Mesendoderm (in vitro differentiated cells): Measurements from ENCODE around the gene PSMD4.
"Not testable (repeated sequence)": the region's sequence is repeated elsewhere in the genome, so short reads cannot be mapped to it uniquely, and the experiment has no call there.

Experiments used
- DNase-seq: peaks from one replicate; pipeline ENCODE4 v3.0.0; 2013
- H2AK5ac ChIP-seq: 2 replicates; pipeline ENCODE4 v1.6.1; 2013; ENCODE audit warnings: low read length, inconsistent platforms
- H2BK120ac ChIP-seq: 2 replicates; pipeline ENCODE4 v1.6.1; 2013; ENCODE audit warnings: low read depth, mild to moderate bottlenecking, low read length, moderate library complexity, mixed read lengths
- H2BK15ac ChIP-seq: replicated peaks from 2 replicates; pipeline ENCODE4 v1.6.1; 2013; ENCODE audit warnings: low read depth, mild to moderate bottlenecking, moderate library complexity
- H2BK5ac ChIP-seq: 2 replicates; pipeline ENCODE4 v1.6.1; 2013; ENCODE audit warnings: low read length, inconsistent platforms
- H3K18ac ChIP-seq: 2 replicates; pipeline ENCODE4 v1.6.1; 2013; ENCODE audit warnings: mild to moderate bottlenecking, low read length, mixed read lengths
- H3K23ac ChIP-seq: one replicate; pipeline ENCODE4 v1.6.1; 2013; ENCODE audit warnings: low read length
- H3K27ac ChIP-seq: 2 replicates; pipeline ENCODE4 v1.5.1; 2013; ENCODE audit warnings: low read depth, mild to moderate bottlenecking, inconsistent platforms, low read length, moderate library complexity
- H3K27me3 ChIP-seq: 2 replicates; pipeline ENCODE4 v1.6.1; 2013; ENCODE audit warnings: low read length, control low read depth, mild to moderate bottlenecking, inconsistent platforms; ENCODE audit not compliant: insufficient read depth, poor library complexity
- H3K36me3 ChIP-seq: 2 replicates; pipeline ENCODE4 v1.6.1; 2013; ENCODE audit warnings: low read length, inconsistent platforms; ENCODE audit not compliant: control insufficient read depth, insufficient read depth
- H3K4ac ChIP-seq: one replicate; pipeline ENCODE4 v1.6.1; 2013; ENCODE audit warnings: low read depth, mild to moderate bottlenecking, low read length, moderate library complexity
- H3K4me1 ChIP-seq: 2 replicates; pipeline ENCODE4 v1.6.1; 2013; ENCODE audit warnings: low read depth, low read length, inconsistent platforms; ENCODE audit not compliant: control insufficient read depth
- H3K4me2 ChIP-seq: 2 replicates; pipeline ENCODE4 v1.6.1; 2013; ENCODE audit warnings: low read length
- H3K4me3 ChIP-seq: 2 replicates; pipeline ENCODE4 v1.5.1; 2013; ENCODE audit warnings: mild to moderate bottlenecking, low read length
- H3K56ac ChIP-seq: one replicate; pipeline ENCODE4 v1.6.1; 2013; ENCODE audit warnings: low read length
- H3K79me1 ChIP-seq: 2 replicates; pipeline ENCODE4 v1.6.1; 2013; ENCODE audit warnings: low read length, inconsistent platforms
- H3K79me2 ChIP-seq: 2 replicates; pipeline ENCODE4 v1.6.1; 2013; ENCODE audit warnings: mild to moderate bottlenecking, low read length; ENCODE audit not compliant: control insufficient read depth, insufficient read depth
- H3K9ac ChIP-seq: 2 replicates; pipeline ENCODE4 v1.6.1; 2013; ENCODE audit warnings: low read length, inconsistent platforms
- H4K5ac ChIP-seq: one replicate; pipeline ENCODE4 v1.6.1; 2013; ENCODE audit warnings: low read length
- H4K8ac ChIP-seq: one replicate; pipeline ENCODE4 v1.6.1; 2013; ENCODE audit warnings: low read depth, mild to moderate bottlenecking, control low read depth, low read length, moderate library complexity
- WGBS: extraction: QIAGEN DNeasy Blood & Tissue Kit; methylation state at CpG from one replicate; pipeline ENCODE4 v1.1.7; 2013; ENCODE audit warnings: low lambda C conversion rate, missing lambda C conversion rate; ENCODE audit not compliant: insufficient coverage; ENCODE audit errors: extremely low coverage; 5-methylcytosine and 5-hydroxymethylcytosine counted together

PSMD4 gene

GRCh38 chr1:151265446-151266236 lies 11.1 kb downstream of the PSMD4 start:
- H2BK120ac ChIP-seq, result no peak overlapping the region
- no peaks in the 10 kb centered on the region for H3K4me1 ChIP-seq
- no peak overlapping the region for H4K5ac ChIP-seq
- H3K27ac ChIP-seq, result no peak overlapping the region
- no peak for DNase-seq
- H3K9ac ChIP-seq, result no peak overlapping the region
- no peak overlapping the region for H3K23ac ChIP-seq
- no CpG with 5 or more reads among the region's 14 CpGs for WGBS
- no peak overlapping the region for H3K4me3 ChIP-seq
- no peak overlapping the region for H2BK5ac ChIP-seq
- H4K8ac ChIP-seq, result no peak overlapping the region
- H3K27me3 ChIP-seq, result no peaks in the 10 kb centered on the region
- H3K4me2 ChIP-seq, result no peak overlapping the region
- peaks cover 13% of the 10 kb centered on the region for H3K36me3 ChIP-seq
- H3K18ac ChIP-seq, result no peak overlapping the region
- no peak overlapping the region for H2AK5ac ChIP-seq
- H2BK15ac ChIP-seq, result no peak overlapping the region
- H3K79me1 ChIP-seq, result peaks cover 2% of the 10 kb centered on the region
- no peak overlapping the region for H3K56ac ChIP-seq
- H3K4ac ChIP-seq, result no peak overlapping the region
- H3K79me2 ChIP-seq, result no peaks in the 10 kb centered on the region

GRCh38 chr1:151266315-151266714 lies 11.8 kb downstream of the PSMD4 start:
- Histone ChIP-seq H2BK120ac (no peak overlapping the region), H3K27ac (no peak overlapping the region), H3K4me1 (no peaks in the 10 kb centered on the region), H3K23ac (no peak overlapping the region), H3K18ac (no peak overlapping the region), H3K4ac (no peak overlapping the region), H3K4me3 (no peak overlapping the region), H3K27me3 (no peaks in the 10 kb centered on the region), H3K79me1 (peaks cover 2% of the 10 kb centered on the region), H3K79me2 (no peaks in the 10 kb centered on the region), H3K36me3 (peaks cover 13% of the 10 kb centered on the region), H4K5ac (no peak overlapping the region), H3K56ac (no peak overlapping the region), H2BK5ac (no peak overlapping the region), H2AK5ac (no peak overlapping the region), H4K8ac (no peak overlapping the region), H3K4me2 (no peak overlapping the region), H2BK15ac (no peak overlapping the region), H3K9ac (no peak overlapping the region)
- WGBS, result no CpG with 5 or more reads among the region's 3 CpGs
- DNase-seq, result no peak

DNA sequence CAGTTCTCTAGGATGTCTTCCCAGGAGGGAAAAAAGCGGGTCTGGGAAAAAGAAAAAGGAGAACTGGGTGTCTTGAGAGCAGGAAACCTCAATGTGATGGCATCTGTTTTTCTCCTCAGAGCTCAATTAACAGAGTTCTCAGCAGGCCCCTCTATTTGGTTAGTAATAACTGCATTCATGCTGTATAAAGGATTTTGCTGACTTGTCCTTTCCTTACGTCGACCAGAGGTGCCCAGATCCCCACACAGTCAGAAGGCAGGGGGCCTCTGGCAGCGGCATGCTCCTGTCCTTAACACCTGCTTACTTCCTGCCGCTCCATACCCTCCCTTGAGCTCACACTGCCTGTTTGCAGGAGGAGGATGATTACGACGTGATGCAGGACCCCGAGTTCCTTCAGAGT lies 12.3 kb downstream of the PSMD4 start:
- Histone ChIP-seq H3K4ac (no peak overlapping the region), H3K36me3 (peaks cover 13% of the 10 kb centered on the region), H3K23ac (no peak overlapping the region), H3K27me3 (no peaks in the 10 kb centered on the region), H4K8ac (no peak overlapping the region), H3K9ac (no peak overlapping the region), H2BK5ac (no peak overlapping the region), H3K79me2 (no peaks in the 10 kb centered on the region), H3K4me3 (no peak overlapping the region), H2BK15ac (no peak overlapping the region), H3K27ac (no peak overlapping the region), H3K79me1 (peaks cover 2% of the 10 kb centered on the region), H3K56ac (no peak overlapping the region), H3K18ac (no peak overlapping the region), H2AK5ac (no peak overlapping the region), H3K4me1 (no peaks in the 10 kb centered on the region), H2BK120ac (no peak overlapping the region), H3K4me2 (no peak overlapping the region), H4K5ac (no peak overlapping the region)
- no CpG with 5 or more reads among the region's 8 CpGs for WGBS
- no peak for DNase-seq

DNA sequence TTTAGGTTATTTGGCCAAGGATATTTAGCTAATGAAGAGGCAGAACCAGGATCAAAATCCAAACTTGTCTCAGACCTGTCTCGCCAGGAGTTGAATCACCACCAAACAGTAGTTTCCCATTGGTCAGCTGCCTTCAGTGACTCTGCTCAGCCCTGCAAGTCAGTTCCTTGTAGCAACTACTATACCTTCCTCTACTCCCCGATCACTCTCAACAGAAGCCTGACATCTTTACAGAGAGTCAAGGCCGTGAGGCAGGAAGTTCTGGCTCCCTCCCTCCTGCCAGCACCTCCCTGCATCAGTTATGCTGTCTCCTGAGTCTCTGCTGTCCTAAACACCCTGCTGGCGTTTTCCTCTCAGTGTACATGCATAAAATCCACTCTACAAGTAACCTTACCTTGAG lies 13.2 kb downstream of the PSMD4 start:
- Histone ChIP-seq H3K4me3 (no peak overlapping the region), H2BK5ac (no peak overlapping the region), H2AK5ac (no peak overlapping the region), H2BK15ac (no peak overlapping the region), H3K4me1 (no peaks in the 10 kb centered on the region), H3K79me2 (no peaks in the 10 kb centered on the region), H3K79me1 (no peaks in the 10 kb centered on the region), H2BK120ac (no peak overlapping the region), H4K5ac (no peak overlapping the region), H3K27ac (no peak overlapping the region), H3K9ac (no peak overlapping the region), H4K8ac (no peak overlapping the region), H3K4me2 (no peak overlapping the region), H3K18ac (no peak overlapping the region), H3K4ac (no peak overlapping the region), H3K27me3 (no peaks in the 10 kb centered on the region), H3K56ac (no peak overlapping the region), H3K36me3 (peaks cover 11% of the 10 kb centered on the region), H3K23ac (no peak overlapping the region)
- no peak for DNase-seq
- no CpG with 5 or more reads among the region's 4 CpGs for WGBS

DNA sequence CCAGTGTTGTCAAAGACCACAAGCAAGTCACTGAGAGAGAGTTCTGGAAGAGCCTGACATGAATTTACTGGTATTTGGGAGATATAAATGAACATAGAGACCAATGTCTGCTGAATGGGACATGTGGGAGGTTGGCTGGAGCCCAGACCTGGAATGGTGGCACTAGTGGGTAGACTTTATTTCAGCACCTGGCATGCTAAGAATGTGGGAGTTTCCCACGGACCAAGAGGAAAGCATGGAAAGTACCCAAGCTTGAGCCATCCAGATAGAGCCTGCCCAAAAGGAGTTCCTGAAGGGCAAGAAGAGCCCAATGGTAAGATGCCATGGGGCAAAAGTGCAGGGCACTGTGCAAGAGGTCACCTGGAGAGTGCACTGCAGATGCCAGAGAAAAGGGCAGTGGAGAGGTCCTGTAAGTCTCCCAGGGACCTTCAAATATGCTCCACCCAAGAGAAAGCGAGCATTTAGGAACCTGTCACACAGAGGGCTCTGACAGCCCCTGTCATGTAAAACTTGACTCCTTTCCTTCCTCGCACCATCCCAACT lies 19.5 kb downstream of the PSMD4 start:
- Histone ChIP-seq H3K27ac (no peak overlapping the region), H3K56ac (no peak overlapping the region), H3K23ac (no peak overlapping the region), H4K8ac (no peak overlapping the region), H3K36me3 (no peaks in the 10 kb centered on the region), H3K4me3 (no peak overlapping the region), H2AK5ac (no peak overlapping the region), H3K4me2 (no peak overlapping the region), H3K79me2 (no peaks in the 10 kb centered on the region), H2BK120ac (no peak overlapping the region), H3K18ac (no peak overlapping the region), H3K4me1 (no peaks in the 10 kb centered on the region), H3K27me3 (no peaks in the 10 kb centered on the region), H3K4ac (no peak overlapping the region), H4K5ac (no peak overlapping the region), H2BK5ac (no peak overlapping the region), H3K79me1 (no peaks in the 10 kb centered on the region), H3K9ac (no peak overlapping the region), H2BK15ac (no peak overlapping the region)
- no peak for DNase-seq
- WGBS, result no CpG with 5 or more reads among the region's 3 CpGs

DNA sequence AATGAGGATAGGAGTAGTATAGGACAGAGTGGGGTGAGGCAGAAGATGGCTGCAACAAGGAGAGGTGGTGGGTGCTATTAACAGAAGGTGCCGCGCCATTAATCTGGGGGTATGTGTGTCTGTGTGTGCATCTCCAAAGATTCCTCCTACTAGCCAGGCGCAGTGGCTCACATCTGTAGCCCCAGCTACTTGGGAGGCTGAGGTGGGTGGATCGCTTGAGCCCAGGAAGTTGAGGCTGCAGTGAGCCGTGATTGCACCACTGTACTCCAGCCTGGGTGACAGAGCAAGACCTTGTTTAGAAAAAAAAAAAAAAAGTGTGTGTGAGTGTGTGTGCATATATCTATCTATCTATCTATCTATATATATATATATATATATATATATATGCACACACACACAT lies 20.8 kb downstream of the PSMD4 start:
- H4K5ac ChIP-seq, DNase-seq, H3K4me3 ChIP-seq, H2BK15ac ChIP-seq, H3K27ac ChIP-seq, H3K9ac ChIP-seq, H3K79me2 ChIP-seq, H2AK5ac ChIP-seq, H4K8ac ChIP-seq, H3K4me1 ChIP-seq, H3K36me3 ChIP-seq, H3K4ac ChIP-seq, H3K56ac ChIP-seq, H2BK120ac ChIP-seq, H3K4me2 ChIP-seq, H3K23ac ChIP-seq, H3K27me3 ChIP-seq, H3K18ac ChIP-seq, H3K79me1 ChIP-seq, H2BK5ac ChIP-seq: not testable (repeated sequence)
- WGBS, result no CpG with 5 or more reads among the region's 5 CpGs
